ENCODE data around the gene EDIL3.
"Not testable (repeated sequence)": the region's sequence is repeated elsewhere in the genome, so short reads cannot be mapped to it uniquely, and the experiment has no call there.

EDIL3 gene

DNA sequence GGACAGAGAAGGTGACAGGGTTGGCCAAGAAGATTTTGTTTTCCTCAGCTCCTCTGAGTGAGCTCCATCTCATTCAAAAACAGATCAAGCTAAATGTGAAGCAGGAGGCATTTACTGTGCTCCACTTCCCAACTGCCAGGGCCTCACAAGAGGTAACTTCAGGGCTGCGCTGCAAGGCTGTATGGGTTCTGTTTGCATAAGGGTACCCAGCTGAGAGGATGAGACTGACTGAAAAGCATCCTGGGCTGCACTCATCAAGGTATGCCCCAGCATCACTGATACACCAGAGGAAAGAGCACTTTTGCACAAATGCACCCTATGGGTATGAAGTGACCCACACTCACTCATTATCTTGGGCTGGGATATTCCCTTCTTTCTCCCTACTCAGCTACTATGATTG, 347.8 kb downstream of the EDIL3 start:
- no peak for DNase-seq

DNA sequence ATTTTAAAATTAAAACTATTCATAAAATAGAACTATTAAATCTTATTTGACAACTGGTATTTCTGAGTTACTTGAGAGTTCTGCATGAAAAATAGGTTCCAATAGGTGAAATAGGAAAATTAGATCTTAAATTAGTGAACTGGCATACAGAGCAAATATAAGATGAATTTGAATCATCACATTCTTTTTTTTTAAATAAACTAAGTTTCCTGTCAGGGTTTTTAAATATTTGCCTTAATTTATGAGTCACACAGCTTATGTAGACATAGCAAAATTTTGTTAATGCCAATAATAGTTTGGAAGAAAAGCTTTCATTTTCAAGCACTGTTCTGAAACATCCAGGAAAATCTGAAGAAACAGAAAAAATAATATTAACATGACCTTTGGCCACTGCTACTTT, 352.4 kb downstream of the EDIL3 start:
- DNase-seq, result no peak

DNA sequence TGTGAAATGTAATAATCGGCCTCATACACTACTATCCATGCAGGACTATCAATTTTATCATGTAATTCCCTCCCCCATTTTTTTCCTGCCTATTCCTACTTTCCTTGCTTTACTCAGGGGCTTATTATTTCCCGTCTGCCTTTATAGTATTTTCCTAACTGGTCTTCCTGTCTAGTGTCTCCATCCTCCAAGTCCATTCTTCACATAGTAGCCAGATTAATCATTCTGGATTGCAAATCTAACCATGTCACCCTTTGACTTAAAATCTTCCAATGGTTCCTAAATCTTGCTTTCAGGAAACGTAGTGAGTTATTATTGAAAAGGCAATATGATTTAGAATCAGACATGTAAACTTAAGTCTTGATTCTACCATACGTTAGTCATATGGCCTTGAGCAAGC, 356.6 kb downstream of the EDIL3 start:
- DNase-seq, result no peak

DNA sequence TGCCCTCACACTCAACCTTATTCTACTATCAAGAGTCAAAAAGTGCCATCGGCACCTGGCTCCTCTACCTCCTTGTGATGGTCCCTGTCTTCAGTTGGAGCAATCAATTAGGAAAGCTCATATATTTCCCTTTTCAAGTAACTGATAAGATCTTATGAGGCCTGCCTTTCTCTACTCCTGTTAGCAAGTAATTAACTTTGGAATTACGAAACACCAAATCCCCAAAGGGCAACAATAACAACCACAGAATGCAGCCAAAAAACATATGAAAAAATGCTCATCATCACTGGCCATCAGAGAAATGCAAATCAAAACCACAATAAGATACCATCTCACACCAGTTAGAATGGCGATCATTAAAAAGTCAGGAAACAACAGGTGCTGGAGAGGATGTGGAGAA, 366.2 kb downstream of the EDIL3 start:
- not testable (repeated sequence) for DNase-seq

DNA sequence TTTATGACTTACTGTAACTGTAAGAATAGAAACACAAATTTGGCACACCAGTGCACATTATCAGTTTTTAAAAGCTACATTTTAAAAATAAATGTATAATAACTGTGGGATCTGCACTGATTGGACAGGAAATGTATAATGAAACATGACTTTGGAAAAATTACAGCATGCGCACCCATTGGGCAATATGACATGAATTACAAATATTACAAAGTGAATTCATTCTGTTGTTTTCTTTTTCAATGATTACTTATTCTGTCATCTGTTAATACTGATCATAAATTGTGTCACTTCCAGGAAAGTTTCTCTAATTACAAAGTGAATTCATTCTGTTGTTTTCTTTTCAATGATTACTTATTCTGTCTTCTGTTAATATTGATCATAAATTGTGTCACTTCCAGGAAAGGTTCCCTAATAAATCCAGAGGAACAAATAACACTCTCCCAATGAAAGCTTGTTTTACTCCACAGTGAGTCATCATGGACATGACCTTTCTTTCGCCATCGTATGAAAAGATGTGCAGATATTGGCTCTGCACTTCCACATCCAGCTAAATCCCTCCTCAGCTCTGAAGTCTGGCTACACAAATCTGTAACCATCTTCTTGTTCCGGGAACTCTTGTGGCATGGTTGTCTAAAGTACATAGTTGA, 367.0 kb downstream of the EDIL3 start:
- DNase-seq, result no peak

DNA sequence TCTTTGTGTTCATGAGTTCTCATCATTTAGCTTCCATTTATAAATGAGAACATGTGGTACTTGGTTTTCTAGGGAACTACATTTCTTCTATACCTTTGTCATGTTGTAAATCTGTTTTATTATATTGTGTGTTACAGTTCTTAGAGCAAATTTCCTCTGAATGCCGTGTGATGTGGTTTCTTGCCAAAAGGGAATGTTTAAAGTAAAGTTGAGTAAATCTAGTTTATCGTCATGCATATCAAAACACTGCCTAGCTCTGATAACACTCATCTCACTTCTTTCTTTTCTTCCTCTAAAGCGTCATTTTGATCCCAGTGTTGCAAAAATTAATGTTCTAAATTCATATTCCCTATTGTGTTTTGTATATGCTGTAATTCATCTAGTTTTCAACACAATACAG, 368.6 kb downstream of the EDIL3 start:
- DNase-seq, result no peak

DNA sequence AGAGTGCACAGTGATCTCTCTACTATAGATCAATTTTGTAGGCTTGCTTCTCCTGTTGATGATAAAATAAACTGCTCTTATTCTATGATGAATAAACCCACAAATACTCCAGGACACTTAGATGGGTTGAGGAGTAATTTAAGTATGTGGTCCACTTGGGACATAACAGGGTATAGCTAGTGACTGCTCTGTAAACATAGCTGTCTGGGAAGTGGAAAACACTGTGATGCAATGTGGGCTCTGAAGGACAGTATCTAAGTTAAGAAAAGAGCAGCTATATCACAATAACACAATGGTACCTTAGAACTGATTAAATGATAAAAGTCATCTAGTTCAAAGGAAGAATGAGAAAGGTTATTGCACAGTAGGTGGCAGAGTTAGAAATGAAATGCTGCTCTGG, 369.7 kb downstream of the EDIL3 start:
- DNase-seq, result no peak

DNA sequence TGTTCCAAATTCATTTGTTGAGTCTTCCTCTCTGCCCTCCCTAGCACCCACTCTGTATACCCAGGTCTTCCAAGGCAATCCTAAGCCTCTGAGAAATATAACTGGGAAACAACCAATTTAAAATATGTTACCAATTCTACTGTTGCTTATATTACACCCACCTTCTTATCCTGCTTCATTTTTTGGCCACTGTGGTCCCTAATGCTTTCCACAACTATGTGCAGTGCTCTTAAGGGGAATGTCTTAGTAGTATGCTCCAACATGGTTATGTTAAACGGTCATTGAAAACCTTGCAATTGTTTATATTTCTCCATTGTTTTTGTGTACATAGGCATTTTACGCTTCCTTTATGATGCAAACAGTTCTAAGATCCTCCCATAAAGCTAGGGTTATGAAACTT, 390.9 kb downstream of the EDIL3 start:
- DNase-seq, result no peak

DNA sequence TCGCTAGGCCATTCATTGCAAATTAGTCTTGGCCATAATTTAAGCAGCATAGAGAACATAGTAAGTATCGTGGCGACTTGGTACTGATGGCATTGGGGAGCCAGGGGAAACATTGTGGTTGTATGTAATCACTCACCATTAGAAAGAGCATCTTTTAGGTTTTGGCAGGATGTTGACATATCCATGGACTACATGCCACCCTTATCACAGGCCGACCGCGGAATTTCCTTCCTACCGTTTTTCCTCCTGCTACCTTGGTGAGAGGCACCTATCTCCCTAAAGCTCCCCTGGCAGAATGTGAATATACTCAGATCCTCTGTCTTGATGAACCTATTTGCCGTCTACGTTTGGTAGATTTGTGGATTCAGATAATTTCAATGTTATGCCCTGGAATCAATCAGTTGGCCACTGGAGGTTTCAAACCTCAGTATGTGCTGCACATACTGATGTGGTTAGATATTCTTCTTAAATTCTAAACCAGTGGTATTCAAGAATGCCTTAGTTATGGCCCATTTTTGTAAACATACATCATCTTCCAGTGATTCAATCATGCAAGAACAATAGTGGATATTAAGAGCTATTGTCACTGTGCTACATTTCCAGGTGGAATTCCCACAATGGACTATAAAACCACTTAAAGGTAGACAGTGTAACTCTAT, 393.0 kb downstream of the EDIL3 start:
- DNase-seq, result no peak

DNA sequence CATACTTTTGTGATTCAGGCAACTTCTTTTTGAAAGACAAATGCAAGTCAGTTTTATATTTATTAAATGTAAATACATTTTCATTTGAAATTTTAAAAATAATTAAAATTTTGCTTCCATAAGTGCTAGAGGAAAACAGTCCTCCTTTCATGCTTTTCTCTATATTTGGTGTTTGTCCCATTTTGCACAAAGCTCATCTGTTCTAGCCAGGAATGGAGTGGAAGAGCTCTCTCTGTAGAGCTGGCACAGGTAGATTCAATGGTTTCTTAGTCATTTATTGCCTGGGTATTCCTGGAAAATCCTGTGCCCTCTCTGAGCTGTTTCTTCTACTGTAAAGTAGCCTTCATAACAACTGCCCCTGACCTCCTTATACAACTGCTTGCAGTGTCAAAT, 396.4 kb downstream of the EDIL3 start:
- no peak for DNase-seq

DNA sequence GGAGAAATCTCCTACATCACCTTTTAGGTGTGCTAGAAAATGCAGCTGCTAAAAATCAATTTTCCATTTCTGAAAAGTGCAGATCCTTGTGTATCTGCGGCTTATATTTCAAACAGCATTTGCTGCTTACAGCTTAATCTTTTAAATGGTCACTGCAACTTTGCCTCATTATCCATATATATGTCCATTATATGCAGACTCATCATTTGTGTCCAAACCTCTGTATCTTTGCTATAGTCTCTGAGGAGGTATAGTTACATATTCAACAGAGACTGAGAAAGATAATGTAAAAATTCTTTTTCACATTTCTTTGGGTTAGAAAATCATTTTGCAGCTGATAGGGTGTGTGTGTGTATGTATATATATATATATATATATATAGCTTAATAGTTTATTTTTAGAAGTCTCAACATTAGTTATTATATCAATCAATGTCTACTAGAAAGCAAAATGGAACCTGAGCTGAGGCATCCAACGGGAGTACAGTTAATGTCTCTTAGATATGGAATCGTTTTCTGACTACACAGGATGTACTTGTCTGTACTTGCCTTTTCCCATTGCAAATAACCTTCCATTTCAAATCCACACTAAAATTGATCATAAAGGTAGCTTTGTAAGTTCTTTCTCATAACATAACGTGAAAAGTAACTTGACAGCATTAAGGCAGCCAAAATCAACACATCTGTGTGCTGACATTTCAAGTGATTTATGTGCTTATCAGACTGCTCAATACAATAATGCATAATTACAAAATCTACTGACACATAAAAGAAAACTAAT, 397.0 kb downstream of the EDIL3 start:
- DNase-seq, result no peak

DNA sequence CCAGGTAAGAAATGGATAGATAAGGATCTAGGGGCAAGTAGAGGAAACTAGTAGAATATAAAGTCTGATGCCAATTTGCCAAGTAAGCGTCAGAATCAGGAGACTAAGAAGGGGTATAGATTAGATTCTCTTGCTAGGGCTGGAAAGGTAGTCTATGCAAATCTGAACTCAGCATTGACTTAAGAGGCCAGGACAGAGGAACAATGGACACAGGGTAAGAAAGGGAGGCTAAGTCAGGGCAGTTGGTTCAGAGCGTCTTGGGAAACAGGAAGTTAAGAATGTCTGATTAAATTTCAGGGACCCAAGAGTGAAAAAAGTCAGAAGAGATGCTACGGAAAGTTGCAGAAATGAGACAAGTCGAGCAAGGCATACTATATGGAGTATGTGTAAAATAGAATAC, 400.8 kb downstream of the EDIL3 start:
- no peak for DNase-seq

DNA sequence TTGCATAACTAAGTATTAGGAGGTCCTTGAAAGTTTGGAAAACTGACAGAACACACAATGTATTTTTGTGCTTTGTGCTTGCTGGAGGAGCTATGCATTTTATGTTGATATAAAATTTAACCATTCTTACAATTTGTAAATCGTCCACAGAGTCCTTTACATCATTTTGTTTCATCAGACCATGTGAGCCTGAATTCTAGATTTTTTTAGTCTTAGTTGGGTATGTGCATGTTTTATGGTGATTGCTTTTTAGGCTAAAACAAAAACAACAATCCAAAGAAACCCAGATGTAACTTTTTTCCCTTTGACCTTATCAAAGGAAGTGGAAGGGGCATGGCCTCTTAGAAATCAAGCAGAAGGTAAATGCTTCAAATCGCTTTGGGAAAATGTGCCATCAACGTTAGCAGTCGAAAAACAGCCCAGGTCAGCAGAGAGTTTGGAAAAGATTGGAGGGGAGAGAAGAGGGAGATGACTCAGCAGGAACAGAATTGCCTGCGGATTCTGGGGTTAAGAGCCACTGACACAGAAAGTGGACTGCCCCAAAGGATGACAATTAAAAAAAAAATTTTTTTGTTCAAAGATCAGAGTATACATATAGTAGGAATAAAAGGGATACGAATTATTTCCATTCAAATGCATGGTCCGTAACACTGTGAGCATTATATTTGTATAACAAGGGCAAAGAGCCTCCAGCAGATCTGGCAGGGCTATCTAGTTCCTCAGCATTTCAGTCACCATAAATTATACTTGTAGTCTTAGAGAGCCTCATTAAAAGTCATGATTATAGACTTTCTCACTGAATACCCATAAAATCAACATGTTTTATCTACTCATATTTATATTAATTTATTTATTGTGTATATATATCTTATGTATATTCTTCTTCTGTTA, 410.5 kb downstream of the EDIL3 start:
- DNase-seq, result no peak

DNA sequence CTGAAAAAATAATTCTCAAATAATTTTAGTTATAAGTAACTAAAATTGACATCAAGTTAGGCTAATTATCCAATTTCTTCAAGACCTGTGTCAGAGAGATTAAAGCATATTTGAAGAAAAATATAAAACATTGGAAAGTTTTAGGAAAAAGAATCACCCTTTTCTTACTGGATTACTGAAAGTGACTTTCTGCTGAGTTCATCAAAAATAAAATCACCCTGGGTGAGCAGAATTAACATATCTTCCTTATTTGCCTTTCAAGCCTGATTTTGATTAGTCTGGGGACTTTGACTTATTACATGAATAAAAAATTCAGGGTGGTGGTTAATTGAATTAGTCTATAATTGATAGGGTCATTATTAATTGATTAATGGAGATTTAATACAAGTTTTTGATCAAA, 411.8 kb downstream of the EDIL3 start:
- DNase-seq, result no peak

DNA sequence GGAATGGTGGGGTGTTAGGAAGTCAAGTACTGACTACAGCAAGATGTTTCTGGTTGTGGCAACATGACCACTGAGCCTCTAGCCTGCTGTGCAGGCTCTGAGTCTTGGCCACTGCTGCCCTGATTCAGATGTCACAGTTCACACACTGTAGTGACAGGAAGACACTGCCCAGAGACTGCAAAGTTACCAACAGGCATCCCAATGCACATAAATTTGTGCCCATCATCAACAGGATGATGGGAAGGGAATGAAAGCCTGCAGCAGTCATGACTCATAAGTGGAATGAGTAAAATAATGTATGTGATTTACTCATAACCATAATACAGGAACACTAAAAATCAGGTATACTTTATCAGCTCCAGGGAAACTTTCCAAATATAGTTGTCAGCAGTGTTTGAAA, 412.4 kb downstream of the EDIL3 start:
- DNase-seq, result no peak

DNA sequence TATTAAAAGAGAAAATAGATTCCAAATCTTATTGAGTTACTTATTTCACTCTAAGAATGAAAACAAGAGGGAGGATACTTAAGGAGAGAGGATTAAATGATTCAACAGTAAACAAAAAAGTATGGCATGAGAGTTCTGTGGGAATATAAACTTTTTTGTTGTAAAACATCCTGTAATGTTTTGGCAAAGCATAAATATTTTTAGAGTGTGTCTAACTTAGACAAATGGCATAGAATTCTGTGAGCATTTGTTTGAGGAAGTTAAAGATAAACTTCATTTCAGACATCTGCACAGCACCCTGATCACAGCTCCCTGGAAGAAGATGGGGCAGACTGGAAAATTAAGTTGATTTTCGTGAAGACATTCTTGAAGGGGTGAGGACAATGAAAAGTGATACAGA, 417.3 kb downstream of the EDIL3 start:
- no peak for DNase-seq

DNA sequence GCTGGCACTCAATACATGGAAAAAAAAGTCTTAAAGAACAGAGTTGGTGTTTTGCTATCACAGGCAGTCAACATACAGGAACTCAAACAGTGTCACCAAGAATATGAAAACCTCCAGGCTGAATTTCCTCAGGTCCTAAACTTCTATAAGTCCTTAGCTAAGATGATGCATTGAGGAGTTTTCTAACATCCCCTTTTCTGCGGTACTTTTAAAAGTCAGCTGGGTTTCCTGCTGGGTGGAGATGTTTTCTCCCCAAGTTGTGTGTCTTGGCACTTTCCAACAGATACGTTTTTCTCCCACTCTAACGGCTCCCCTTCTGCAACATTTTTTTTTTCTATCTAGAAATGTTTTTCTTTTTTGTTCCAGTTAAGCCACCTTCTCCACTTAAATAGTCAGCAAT, 419.2 kb downstream of the EDIL3 start:
- DNase-seq, result no peak

DNA sequence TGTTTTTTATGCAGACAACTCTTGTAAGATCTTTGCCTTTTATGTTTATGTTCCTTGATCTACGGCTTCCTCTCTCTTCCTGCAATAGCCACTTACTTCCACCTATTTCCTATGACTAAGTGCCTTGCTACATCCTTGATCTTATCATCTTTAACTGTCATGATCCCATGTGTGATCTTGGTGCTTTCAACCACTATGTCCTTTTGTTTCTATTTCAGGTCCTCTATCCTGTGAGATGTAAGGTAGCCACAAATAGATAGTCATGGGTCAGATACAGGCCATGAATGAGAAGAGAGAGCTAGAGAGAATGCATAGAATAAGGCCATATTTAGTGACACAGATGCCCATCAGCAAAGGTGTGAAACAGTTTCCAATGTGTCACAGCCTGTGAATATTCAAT, 420.4 kb downstream of the EDIL3 start:
- DNase-seq, result no peak

DNA sequence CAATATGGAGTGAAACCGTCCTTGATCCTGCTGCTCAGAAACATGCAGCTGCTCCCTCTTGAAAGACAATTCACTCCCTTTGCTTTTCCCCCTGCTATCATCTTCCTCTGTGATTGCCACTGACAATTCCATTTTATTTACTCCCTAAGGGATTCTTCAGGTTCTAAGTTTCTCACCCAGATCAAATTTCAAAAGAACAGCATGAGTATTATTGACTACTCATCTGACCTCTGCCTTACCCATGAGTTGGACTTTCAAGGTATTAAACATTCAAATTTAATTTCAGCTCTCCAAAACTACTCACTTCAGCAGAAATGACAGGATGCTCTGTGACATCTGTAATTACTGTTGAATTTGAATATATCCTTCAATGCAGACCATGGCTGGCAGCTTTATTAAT, 427.5 kb downstream of the EDIL3 start:
- no peak for DNase-seq

DNA sequence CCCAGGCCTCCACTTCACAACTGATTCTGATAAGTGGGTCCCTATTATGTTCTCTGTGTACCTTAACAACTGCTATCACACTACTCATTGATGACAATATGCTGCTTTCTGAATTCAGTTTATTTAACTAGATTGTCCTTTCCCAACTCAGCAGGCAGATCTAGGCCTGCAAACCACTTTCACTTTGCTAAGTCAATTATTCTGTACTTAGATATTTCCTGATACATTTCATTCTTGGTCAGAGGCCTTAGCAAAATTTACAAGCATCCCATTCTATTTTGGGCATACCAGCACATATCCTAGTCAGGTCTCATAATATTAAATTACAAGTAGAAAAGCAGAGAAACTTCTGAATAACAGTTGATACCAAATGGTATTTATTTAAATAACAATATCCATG, 428.3 kb downstream of the EDIL3 start:
- no peak for DNase-seq

DNA sequence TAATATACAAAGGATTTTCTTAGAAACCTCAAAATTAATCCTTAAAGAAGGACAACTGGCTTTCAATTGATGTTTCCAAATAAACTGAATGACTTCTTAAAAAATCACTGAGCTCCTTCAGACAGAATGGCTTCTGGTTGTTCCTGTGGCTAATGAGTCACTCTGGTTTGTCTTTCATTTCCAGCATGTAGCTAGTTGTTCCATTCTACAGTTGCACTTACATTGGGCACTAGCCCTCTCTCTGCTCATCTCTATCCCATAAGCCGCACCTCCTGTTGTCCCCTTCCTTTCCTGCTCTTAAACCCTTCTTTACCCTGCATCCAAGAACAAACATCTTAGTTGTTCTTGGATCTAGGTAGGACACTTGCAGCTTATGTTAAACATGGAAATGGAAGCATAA, 428.8 kb downstream of the EDIL3 start:
- no peak for DNase-seq

DNA sequence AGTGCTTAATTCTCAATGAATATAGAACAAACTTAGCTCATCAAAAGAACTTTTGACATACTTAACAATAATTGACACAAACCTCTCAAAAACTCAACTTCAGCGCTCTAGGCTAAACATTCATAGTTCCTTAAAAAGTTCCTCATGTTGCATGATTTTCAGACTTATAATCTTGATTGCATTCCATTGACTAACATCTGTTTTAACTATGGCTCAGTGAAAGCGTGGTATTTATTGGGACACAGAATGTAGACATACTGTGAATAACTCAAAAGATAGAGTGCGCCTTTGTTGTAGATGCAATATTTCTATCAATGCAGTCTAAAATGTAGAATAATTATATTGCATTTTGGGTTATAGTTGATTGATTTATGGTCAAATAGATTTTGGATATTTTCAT, 436.9 kb downstream of the EDIL3 start:
- no peak for DNase-seq

DNA sequence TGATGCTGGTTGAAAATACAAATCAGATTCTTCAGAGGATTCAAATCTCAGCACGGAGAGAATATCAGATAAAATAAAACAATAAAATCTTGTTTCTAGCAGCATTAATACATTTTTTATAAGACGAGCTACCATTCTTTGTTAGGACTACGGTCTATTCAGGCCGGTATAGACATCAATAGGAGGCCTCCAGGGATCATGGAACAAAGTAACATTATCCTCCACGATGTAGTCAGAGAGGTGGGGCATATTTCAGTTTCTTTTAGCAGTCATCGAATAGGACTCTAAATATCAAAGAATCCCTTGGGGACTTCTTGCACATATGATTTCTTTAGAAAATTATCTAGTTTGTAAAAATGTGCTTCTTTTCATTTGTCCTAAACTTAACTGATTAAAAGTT, 438.2 kb downstream of the EDIL3 start:
- DNase-seq, result no peak

Measured in NCI-H1417 treated with DMSO at 0.1 percent for 48 hours (cell line).